Neutrophil (primary cell): ENCODE results near the gene SREBF2.

Experiments used
- H3K27ac ChIP-seq: fragments of 200-600 bp; sonication (generic); 2 replicates; pipeline ENCODE4 v1.5.1; 2016; ENCODE audit warnings: mild to moderate bottlenecking, moderate library complexity
- H3K27me3 ChIP-seq: fragments of 200-600 bp; sonication (generic); 2 replicates; pipeline ENCODE4 v1.6.0; 2016; ENCODE audit warnings: mild to moderate bottlenecking
- H3K36me3 ChIP-seq: fragments of 200-600 bp; sonication (generic); 2 replicates; pipeline ENCODE4 v1.5.1; 2017
- H3K4me1 ChIP-seq, 2 experiments: fragments of 200-600 bp in 1 of 2; sonication (generic) in 1 of 2; 1 replicate in 1 of 2; 2 replicates in 1 of 2; pipeline versions ENCODE4 v1.5.1 to v1.6.1; 2013 to 2016; ENCODE audit warnings: low read depth in 1 of 2, low read length in 1 of 2, mild to moderate bottlenecking in 1 of 2, moderate library complexity in 1 of 2; ENCODE audit not compliant: control insufficient read depth in 1 of 2, insufficient read depth in 1 of 2
- H3K4me3 ChIP-seq, 2 experiments: fragments of 200-600 bp in 1 of 2; sonication (generic) in 1 of 2; 1 replicate in 1 of 2; 2 replicates in 1 of 2; pipeline ENCODE4 v1.5.1; 2013 to 2016; ENCODE audit warnings: low read depth in 1 of 2, low read length in 1 of 2, mild to moderate bottlenecking in 1 of 2, moderate library complexity in 1 of 2
- H3K9me3 ChIP-seq: fragments of 200-600 bp; sonication (generic); 2 replicates; pipeline ENCODE4 v1.5.1; 2016
- CTCF ChIP-seq: fragments of 200-600 bp; sonication (generic); IDR thresholded peaks from 2 replicates; pipeline ENCODE4 v1.5.1; 2016; ENCODE audit warnings: antibody characterized with exemption

Gene SREBF2

DNA sequence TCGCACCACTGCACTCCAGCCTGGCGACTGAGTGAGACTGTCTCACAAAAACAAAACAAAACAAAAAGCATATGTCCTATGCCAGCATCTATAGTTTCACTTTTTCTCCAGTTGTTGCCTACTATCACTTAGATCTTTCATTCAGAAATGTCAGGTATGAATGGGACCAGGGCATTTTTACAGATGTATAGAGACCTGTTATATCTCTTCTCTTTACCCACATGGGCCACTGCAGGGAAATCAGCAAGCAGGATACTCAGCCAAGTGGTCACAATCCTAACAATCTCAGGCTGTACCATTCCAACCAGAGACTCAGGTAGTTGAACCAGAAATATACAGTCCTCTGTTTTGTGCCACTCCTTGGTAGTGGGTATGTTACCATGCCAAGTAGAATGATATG, 16.0 kb upstream of the SREBF2 start:
- Histone ChIP-seq H3K9me3 (no peaks in the 10 kb centered on the region), H3K36me3 (peaks cover 50% of the 10 kb centered on the region), H3K27ac (no peak overlapping the region), H3K27me3 (no peaks in the 10 kb centered on the region), H3K4me3 (no peak overlapping the region), H3K4me1 (no peaks in the 10 kb centered on the region)
- TF ChIP-seq CTCF = no peak

- H3K9me3 ChIP-seq = no peaks in the 10 kb centered on the region
- H3K27ac ChIP-seq = no peak overlapping the region
- peaks cover 44% of the 10 kb centered on the region for H3K36me3 ChIP-seq
- TF ChIP-seq CTCF = no peak
- H3K4me1 ChIP-seq = no peaks in the 10 kb centered on the region
- H3K27me3 ChIP-seq = no peaks in the 10 kb centered on the region
- H3K4me3 ChIP-seq = no peak overlapping the region
Observed at GRCh38 chr22:41818011-41818410, 14.9 kb upstream of the SREBF2 start.

DNA sequence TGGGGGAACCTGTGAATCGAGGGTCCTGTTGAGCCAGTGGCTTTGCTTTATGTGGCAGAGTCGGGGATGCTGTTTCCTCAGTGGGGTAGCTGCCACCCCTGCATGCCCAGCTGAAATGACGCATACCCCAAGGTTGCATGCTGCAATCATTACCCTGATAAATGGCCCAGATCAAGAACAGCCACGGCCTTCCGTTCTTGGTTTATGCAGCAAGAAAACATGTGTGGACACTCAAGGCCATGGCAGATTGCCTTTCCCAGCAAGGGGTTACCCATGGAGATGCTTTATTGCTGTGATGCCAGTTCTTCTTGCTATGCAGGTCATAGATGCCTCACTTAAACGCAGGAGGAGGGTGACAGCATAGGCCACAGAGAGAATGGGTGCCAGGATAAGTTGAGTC, 14.3 kb upstream of the SREBF2 start:
- Histone ChIP-seq H3K27ac (no peak overlapping the region), H3K36me3 (peaks cover 38% of the 10 kb centered on the region), H3K9me3 (no peaks in the 10 kb centered on the region), H3K27me3 (no peaks in the 10 kb centered on the region), H3K4me1 (no peaks in the 10 kb centered on the region), H3K4me3 (no peak overlapping the region)
- TF ChIP-seq CTCF = no peak

- Histone ChIP-seq H3K27me3 (no peaks in the 10 kb centered on the region), H3K27ac (no peak overlapping the region), H3K36me3 (peaks cover 33% of the 10 kb centered on the region), H3K4me1 (no peaks in the 10 kb centered on the region), H3K4me3 (no peak overlapping the region), H3K9me3 (no peaks in the 10 kb centered on the region)
- TF ChIP-seq CTCF = no peak
Observed at GRCh38 chr22:41819257-41819656, 13.6 kb upstream of the SREBF2 start.

DNA sequence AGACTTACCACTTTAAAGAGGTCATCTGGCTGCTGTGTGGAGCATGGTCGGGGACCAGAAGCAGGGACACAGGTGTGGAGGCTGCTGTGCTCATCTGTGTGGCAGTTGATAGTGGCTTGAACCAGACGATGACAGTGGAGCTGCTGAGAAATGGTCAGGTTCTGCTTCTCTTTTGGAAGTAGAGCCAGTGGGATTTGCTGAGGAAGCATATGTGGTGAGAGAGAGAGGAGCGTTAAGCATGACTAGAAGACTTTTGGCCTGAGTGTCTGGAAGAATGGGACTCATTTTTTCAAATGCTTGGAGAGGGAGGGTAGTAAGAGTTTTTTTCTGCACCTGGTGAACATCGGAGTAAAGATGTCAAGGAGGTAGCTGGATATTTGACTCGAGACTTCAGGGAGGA, 12.5 kb upstream of the SREBF2 start:
- H3K27ac ChIP-seq = no peak overlapping the region
- H3K9me3 ChIP-seq = no peaks in the 10 kb centered on the region
- H3K27me3 ChIP-seq = no peaks in the 10 kb centered on the region
- no peak overlapping the region for H3K4me3 ChIP-seq
- H3K4me1 ChIP-seq = no peaks in the 10 kb centered on the region
- H3K36me3 ChIP-seq = peaks cover 26% of the 10 kb centered on the region
- no peak for TF ChIP-seq CTCF
